HepG2 (cell line): ENCODE measurements around the gene LY6G5B. TPM values are rescaled to one million over a fixed set of nuclear protein-coding genes. Genes with fewer than 3 reads are reported as not detected.

Source experiments
- EED ChIP-seq: sonication (generic); formaldehyde crosslinking; IDR thresholded peaks from 2 replicates; pipeline ENCODE4 v1.5.0; 2020; ENCODE audit warnings: mild to moderate bottlenecking, missing genetic modification reagents
- GATAD2A ChIP-seq: IDR thresholded peaks from 2 replicates; pipeline ENCODE4 v1.6.1; 2016
- IRX3 ChIP-seq: sonication (generic); formaldehyde crosslinking; IDR thresholded peaks from 2 replicates; pipeline ENCODE4 v1.8.1; 2023; ENCODE audit warnings: mild to moderate bottlenecking, low read depth, missing genetic modification reagents, borderline replicate concordance
- ONECUT2 ChIP-seq: sonication (generic); formaldehyde crosslinking; IDR thresholded peaks from 2 replicates; pipeline ENCODE4 v1.4.0; 2020; ENCODE audit warnings: missing genetic modification reagents
- RCOR2 ChIP-seq: IDR thresholded peaks from 2 replicates; pipeline ENCODE4 v1.6.1; 2016; ENCODE audit warnings: missing biosample characterization, missing genetic modification reagents
- SETDB1 ChIP-seq: sonication (generic); formaldehyde crosslinking; IDR thresholded peaks from 2 replicates; pipeline ENCODE4 v1.5.1; 2020; ENCODE audit warnings: missing genetic modification reagents, mild to moderate bottlenecking, borderline replicate concordance
- SUZ12 ChIP-seq: fragments of 150-350 bp; IDR thresholded peaks from 2 replicates; pipeline ENCODE4 v1.6.1; 2014; ENCODE audit warnings: low read depth, low read length
- ZBTB21 ChIP-seq: sonication (generic); formaldehyde crosslinking; IDR thresholded peaks from 2 replicates; pipeline ENCODE4 v1.4.0; 2020; ENCODE audit warnings: missing genetic modification reagents
- ZNF101 ChIP-seq: sonication (generic); formaldehyde crosslinking; IDR thresholded peaks from 2 replicates; pipeline ENCODE4 v1.4.0; 2020; ENCODE audit warnings: mild to moderate bottlenecking, low read depth, missing genetic modification reagents, borderline replicate concordance
- polyA plus RNA-seq, 8 experiments: library from polyadenylated mRNA; depleted of rRNA in 3 of 8; stranded (reverse) in 7 of 8; unstranded in 1 of 8; fragments of >200 nt; fragmentation: Illumina TruSeq in 4 of 8; extraction: Trizol in 4 of 8; gene quantifications; 2 replicates each; pipeline versions ENCODE4 v1.2.1 to v1.2.3, GENCODE V29; 2011 to 2016; ENCODE audit warnings: low read depth in 4 of 8, missing spikeins in 1 of 8, mixed read lengths in 1 of 8; ENCODE audit not compliant: insufficient read depth in 1 of 8
- total RNA-seq, 5 experiments: library from RNA; depleted of rRNA; stranded (reverse); fragments of >200 nt; fragmentation: Illumina TruSeq; extraction: Trizol; gene quantifications; 2 replicates each; pipeline ENCODE4 v1.2.3, GENCODE V29; 2016; ENCODE audit warnings: low read depth in 1 of 5
- TF ChIP-seq, protein P1 (sequence below): sonication (generic); formaldehyde crosslinking; IDR thresholded peaks from 2 replicates; pipeline ENCODE4 v1.4.0; 2020; ENCODE audit warnings: missing genetic modification reagents, borderline replicate concordance
- TF ChIP-seq, protein P2 (sequence below): sonication (generic); formaldehyde crosslinking; IDR thresholded peaks from 2 replicates; pipeline ENCODE4 v1.4.0; 2020; ENCODE audit warnings: missing genetic modification reagents, mild to moderate bottlenecking, borderline replicate concordance
- TF ChIP-seq, protein P3 (sequence below): sonication (generic); formaldehyde crosslinking; IDR thresholded peaks from 2 replicates; pipeline ENCODE4 v1.4.0; 2020; ENCODE audit warnings: missing genetic modification reagents, borderline replicate concordance
- TF ChIP-seq, protein P4 (sequence below): sonication (generic); formaldehyde crosslinking; IDR thresholded peaks from 2 replicates; pipeline ENCODE4 v1.5.0; 2020; ENCODE audit warnings: missing genetic modification reagents
- TF ChIP-seq, protein P5 (sequence below): sonication (generic); formaldehyde crosslinking; IDR thresholded peaks from 2 replicates; pipeline ENCODE4 v1.5.1; 2020; ENCODE audit warnings: missing genetic modification reagents, mild to moderate bottlenecking, borderline replicate concordance

Gene LY6G5B
- total and polyA plus RNA-seq, 2 of the 13 experiments (the other 11 are each of a cell fraction or from before 2014, with no cell fraction given) = 7.8 to 15.7 TPM

DNA sequence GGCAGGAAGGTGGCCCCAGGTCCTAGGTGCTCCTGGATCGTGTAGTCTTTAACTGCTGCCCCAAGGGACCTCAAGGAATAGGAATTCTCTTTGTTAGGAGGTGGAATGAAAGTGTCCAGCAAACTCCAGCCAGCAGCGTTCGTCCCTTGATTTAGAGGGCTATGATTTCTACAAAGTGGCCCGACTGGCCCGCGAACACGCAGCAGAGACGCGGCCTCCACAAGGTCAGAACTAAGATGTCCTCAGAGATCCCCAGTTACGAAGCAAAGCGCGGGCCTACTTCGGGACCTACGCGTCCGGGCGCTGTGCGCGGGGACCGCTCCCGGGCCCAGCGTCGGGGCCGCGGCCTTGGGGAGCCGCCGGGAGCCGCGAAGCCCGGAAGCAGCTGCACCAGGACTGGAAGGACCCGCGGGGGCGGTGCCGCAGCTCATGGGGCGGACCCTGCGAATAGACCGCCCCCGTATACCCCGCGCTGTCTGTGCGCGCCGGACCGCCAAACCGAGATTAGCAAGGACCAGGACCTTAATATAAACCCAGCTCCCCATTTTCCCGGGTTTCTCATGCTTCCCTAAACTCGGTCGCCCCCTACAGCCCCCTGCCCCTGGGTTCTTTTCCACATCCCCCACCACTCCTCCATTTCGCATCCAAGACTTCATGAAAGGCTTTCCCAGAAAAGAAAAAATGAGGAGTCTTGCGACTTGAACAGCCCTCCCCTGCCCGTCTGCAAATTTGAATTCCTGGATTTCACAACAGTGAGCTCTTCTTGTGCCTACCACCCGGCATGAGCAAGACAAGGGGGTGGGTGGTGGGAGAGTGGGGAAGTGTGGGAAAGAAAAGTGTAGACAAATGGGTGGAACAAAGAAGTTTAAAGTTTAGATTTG, 9.2 kb upstream of the LY6G5B start, which contains the start of gene C6orf47 (continued):
- TF ChIP-seq, protein P1, sequence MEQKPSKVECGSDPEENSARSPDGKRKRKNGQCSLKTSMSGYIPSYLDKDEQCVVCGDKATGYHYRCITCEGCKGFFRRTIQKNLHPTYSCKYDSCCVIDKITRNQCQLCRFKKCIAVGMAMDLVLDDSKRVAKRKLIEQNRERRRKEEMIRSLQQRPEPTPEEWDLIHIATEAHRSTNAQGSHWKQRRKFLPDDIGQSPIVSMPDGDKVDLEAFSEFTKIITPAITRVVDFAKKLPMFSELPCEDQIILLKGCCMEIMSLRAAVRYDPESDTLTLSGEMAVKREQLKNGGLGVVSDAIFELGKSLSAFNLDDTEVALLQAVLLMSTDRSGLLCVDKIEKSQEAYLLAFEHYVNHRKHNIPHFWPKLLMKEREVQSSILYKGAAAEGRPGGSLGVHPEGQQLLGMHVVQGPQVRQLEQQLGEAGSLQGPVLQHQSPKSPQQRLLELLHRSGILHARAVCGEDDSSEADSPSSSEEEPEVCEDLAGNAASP (CRISPR knock-in tag) = peak; percentile 52; the same call in 1 of the 2 replicates
- TF ChIP-seq SETDB1 (CRISPR knock-in tag) (no peak), ZBTB21 (CRISPR knock-in tag) (no peak), SUZ12 (no peak), ONECUT2 (CRISPR knock-in tag) (no peak), IRX3 (CRISPR knock-in tag) (no peak; the same call in 1 of the 2 replicates), GATAD2A (CRISPR knock-in tag) (peak; percentile 55; the same call in 1 of the 2 replicates), EED (CRISPR knock-in tag) (no peak), ZNF101 (CRISPR knock-in tag) (0 out of 2 replicates have a peak, but pooled peaks have one; percentile 18), RCOR2 (CRISPR knock-in tag) (no peak)
- TF ChIP-seq, protein P2, sequence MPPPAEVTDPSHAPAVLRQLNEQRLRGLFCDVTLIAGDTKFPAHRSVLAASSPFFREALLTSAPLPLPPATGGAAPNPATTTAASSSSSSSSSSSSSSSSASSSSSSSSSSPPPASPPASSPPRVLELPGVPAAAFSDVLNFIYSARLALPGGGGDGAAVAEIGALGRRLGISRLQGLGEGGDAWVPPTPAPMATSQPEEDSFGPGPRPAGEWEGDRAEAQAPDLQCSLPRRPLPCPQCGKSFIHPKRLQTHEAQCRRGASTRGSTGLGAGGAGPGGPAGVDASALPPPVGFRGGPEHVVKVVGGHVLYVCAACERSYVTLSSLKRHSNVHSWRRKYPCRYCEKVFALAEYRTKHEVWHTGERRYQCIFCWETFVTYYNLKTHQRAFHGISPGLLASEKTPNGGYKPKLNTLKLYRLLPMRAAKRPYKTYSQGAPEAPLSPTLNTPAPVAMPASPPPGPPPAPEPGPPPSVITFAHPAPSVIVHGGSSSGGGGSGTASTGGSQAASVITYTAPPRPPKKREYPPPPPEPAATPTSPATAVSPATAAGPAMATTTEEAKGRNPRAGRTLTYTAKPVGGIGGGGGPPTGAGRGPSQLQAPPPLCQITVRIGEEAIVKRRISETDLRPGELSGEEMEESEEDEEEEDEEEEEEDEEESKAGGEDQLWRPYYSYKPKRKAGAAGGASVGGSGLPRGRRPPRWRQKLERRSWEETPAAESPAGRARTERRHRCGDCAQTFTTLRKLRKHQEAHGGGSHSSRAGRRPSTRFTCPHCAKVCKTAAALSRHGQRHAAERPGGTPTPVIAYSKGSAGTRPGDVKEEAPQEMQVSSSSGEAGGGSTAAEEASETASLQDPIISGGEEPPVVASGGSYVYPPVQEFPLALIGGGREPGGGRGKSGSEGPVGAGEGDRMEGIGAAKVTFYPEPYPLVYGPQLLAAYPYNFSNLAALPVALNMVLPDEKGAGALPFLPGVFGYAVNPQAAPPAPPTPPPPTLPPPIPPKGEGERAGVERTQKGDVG (CRISPR knock-in tag) = no peak
- TF ChIP-seq, protein P3, sequence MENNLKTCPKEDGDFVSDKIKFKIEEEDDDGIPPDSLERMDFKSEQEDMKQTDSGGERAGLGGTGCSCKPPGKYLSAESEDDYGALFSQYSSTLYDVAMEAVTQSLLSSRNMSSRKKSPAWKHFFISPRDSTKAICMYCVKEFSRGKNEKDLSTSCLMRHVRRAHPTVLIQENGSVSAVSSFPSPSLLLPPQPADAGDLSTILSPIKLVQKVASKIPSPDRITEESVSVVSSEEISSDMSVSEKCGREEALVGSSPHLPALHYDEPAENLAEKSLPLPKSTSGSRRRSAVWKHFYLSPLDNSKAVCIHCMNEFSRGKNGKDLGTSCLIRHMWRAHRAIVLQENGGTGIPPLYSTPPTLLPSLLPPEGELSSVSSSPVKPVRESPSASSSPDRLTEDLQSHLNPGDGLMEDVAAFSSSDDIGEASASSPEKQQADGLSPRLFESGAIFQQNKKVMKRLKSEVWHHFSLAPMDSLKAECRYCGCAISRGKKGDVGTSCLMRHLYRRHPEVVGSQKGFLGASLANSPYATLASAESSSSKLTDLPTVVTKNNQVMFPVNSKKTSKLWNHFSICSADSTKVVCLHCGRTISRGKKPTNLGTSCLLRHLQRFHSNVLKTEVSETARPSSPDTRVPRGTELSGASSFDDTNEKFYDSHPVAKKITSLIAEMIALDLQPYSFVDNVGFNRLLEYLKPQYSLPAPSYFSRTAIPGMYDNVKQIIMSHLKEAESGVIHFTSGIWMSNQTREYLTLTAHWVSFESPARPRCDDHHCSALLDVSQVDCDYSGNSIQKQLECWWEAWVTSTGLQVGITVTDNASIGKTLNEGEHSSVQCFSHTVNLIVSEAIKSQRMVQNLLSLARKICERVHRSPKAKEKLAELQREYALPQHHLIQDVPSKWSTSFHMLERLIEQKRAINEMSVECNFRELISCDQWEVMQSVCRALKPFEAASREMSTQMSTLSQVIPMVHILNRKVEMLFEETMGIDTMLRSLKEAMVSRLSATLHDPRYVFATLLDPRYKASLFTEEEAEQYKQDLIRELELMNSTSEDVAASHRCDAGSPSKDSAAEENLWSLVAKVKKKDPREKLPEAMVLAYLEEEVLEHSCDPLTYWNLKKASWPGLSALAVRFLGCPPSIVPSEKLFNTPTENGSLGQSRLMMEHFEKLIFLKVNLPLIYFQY (CRISPR knock-in tag) = peak; percentile 56; the same call in 1 of the 2 replicates
- TF ChIP-seq, protein P4, sequence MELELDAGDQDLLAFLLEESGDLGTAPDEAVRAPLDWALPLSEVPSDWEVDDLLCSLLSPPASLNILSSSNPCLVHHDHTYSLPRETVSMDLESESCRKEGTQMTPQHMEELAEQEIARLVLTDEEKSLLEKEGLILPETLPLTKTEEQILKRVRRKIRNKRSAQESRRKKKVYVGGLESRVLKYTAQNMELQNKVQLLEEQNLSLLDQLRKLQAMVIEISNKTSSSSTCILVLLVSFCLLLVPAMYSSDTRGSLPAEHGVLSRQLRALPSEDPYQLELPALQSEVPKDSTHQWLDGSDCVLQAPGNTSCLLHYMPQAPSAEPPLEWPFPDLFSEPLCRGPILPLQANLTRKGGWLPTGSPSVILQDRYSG = peak; percentile 91
- TF ChIP-seq, protein P5, sequence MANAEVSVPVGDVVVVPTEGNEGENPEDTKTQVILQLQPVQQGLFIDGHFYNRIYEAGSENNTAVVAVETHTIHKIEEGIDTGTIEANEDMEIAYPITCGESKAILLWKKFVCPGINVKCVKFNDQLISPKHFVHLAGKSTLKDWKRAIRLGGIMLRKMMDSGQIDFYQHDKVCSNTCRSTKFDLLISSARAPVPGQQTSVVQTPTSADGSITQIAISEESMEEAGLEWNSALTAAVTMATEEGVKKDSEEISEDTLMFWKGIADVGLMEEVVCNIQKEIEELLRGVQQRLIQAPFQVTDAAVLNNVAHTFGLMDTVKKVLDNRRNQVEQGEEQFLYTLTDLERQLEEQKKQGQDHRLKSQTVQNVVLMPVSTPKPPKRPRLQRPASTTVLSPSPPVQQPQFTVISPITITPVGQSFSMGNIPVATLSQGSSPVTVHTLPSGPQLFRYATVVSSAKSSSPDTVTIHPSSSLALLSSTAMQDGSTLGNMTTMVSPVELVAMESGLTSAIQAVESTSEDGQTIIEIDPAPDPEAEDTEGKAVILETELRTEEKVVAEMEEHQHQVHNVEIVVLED (CRISPR knock-in tag) = peak; percentile 69; the same call in 1 of the 2 replicates
